Upper lobe of right lung (tissue), 1 donor: ENCODE measurements around the gene GRHL1. TPM values are rescaled to one million over a fixed set of nuclear protein-coding genes. Genes with fewer than 3 reads are reported as not detected.

Source experiments
- ATAC-seq: fragments of 200-7000 bp; cut with Tn5 transposase; one replicate; pipeline ENCODE4 v1.9.1; 2020; ENCODE audit warnings: mild to moderate bottlenecking, moderate library complexity
- DNase-seq: peaks from one replicate; pipeline ENCODE4 v3.0.0-alpha.2; 2020
- H3K27ac ChIP-seq: fragments of 200-600 bp; one replicate; pipeline ENCODE4 v1.8.0; 2022
- H3K27me3 ChIP-seq: fragments of 200-600 bp; one replicate; pipeline ENCODE4 v1.8.0; 2022; ENCODE audit warnings: mild to moderate bottlenecking
- H3K36me3 ChIP-seq: fragments of 200-600 bp; one replicate; pipeline ENCODE4 v1.8.0; 2022
- H3K4me1 ChIP-seq: fragments of 200-600 bp; one replicate; pipeline ENCODE4 v1.8.0; 2022
- H3K4me3 ChIP-seq: fragments of 200-600 bp; one replicate; pipeline ENCODE4 v1.8.0; 2022; ENCODE audit warnings: mild to moderate bottlenecking
- H3K9me3 ChIP-seq: fragments of 200-600 bp; one replicate; pipeline ENCODE4 v1.8.0; 2022
- CTCF ChIP-seq: fragments of 200-600 bp; IDR thresholded peaks from one replicate; pipeline ENCODE4 v1.8.0; 2022; ENCODE audit warnings: antibody characterized with exemption
- intact Hi-C: fragments of 100-400 bp; cut with DNase I; formaldehyde crosslinking; loops from one replicate; pipeline ENCODE4 v1.11.0; 2022
- total RNA-seq: library from RNA; stranded (reverse); fragmentation: NEBNext Ultra II Directional; extraction: Animal tissue kit (Norgen Biotek cat#: 25700); gene quantifications from one replicate; pipeline ENCODE4 v1.2.1, GENCODE V29; 2021
- donor health status: DM: no; HTN: yes; CAD: no; lungs with severe emphysema.

Gene GRHL1
- total RNA-seq, 1 donor from 2014 or later = 2.7 TPM

DNA sequence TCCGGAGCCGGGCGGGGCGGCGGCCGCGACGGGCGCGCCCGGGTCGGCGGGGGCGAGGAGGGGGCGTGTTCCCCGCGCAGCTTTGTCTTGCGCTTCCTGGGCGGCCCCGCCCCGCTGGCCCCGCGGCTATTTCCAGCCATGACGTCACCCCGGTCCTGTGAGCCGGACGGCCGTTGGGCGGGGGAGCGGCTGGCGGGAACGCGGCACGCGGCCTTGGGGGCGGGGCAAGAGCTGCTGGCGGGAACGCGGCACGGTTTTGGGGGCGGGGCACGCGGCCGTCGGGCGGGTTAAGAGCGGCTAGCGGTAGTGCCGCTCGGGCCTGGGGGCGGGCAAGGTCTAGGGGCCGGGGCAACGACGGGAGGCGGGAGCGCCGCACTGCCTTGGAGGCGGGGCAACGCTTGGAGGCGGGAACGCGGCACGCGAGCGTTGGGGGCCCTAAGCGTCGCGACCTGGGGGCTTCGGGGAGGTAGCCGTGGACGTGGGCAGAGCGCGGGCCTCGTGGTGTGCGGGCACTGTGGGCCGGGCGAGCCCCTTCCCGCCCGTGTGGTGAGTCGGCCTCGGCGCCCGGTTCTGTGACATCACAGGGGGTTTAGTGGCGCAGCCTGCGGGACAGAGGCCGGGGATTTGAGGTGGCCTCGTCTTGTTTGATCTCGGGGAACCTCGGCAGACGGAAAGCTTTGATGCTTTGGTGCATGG, 92.6 kb downstream of the GRHL1 start:
- peak overlapping the region; percentile 66 for H3K4me3 ChIP-seq
- peaks cover 50% of the 10 kb centered on the region for H3K4me1 ChIP-seq
- no peaks in the 10 kb centered on the region for H3K27me3 ChIP-seq
- no peaks in the 10 kb centered on the region for H3K9me3 ChIP-seq
- ATAC-seq (peak; percentile 84), DNase-seq (peak; percentile 99)
- intact Hi-C loops = loop anchor here (10.0 kb wide), 1 partner anchor 59 kb away; no protein-coding TSS in a partner anchor
- H3K27ac ChIP-seq = peak overlapping the region; percentile 91
- H3K36me3 ChIP-seq = peaks cover 28% of the 10 kb centered on the region
- TF ChIP-seq CTCF = no peak

GRCh38 chr2:10045561-10046355, 94.3 kb downstream of the GRHL1 start:
- intact Hi-C loops = loop anchor here (5.0 to 10.0 kb wide), 2 partner anchors 61 to 233 kb away; no protein-coding TSS in a partner anchor
- Histone ChIP-seq H3K4me3 (peak overlapping the region; percentile 66), H3K27me3 (no peaks in the 10 kb centered on the region), H3K27ac (no peak overlapping the region), H3K9me3 (no peaks in the 10 kb centered on the region), H3K4me1 (peaks cover 38% of the 10 kb centered on the region), H3K36me3 (peaks cover 45% of the 10 kb centered on the region)
- peak; percentile 67 for DNase-seq
- ATAC-seq = no peak
- no peak for TF ChIP-seq CTCF

DNA sequence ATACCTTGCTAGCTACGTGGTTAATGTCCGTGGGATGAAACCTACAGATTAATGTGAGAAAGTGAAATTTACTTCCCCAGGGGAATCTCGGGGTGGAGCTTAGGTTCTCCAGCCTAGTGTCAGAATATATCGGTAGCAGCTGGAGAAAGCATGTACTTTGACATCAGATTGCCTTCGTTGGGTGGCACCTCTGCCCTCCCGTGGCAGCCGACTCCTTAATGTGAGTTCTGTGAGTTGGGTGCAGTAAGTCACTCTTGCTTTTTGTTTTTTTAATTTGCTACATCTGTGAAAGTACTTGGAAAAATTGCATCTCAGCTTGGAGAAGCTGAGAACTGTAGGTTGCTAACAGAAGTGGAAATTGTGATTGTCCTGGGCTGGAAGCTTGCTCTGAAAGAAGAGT, 95.4 kb downstream of the GRHL1 start:
- no peak overlapping the region for H3K4me3 ChIP-seq
- H3K36me3 ChIP-seq = peaks cover 57% of the 10 kb centered on the region
- intact Hi-C loops = loop anchor here (5.0 to 10.0 kb wide), 2 partner anchors 62 to 235 kb away; no protein-coding TSS in a partner anchor
- TF ChIP-seq CTCF = no peak
- peaks cover 29% of the 10 kb centered on the region for H3K4me1 ChIP-seq
- no peaks in the 10 kb centered on the region for H3K27me3 ChIP-seq
- no peaks in the 10 kb centered on the region for H3K9me3 ChIP-seq
- DNase-seq (no peak), ATAC-seq (no peak)
- H3K27ac ChIP-seq = no peak overlapping the region

DNA sequence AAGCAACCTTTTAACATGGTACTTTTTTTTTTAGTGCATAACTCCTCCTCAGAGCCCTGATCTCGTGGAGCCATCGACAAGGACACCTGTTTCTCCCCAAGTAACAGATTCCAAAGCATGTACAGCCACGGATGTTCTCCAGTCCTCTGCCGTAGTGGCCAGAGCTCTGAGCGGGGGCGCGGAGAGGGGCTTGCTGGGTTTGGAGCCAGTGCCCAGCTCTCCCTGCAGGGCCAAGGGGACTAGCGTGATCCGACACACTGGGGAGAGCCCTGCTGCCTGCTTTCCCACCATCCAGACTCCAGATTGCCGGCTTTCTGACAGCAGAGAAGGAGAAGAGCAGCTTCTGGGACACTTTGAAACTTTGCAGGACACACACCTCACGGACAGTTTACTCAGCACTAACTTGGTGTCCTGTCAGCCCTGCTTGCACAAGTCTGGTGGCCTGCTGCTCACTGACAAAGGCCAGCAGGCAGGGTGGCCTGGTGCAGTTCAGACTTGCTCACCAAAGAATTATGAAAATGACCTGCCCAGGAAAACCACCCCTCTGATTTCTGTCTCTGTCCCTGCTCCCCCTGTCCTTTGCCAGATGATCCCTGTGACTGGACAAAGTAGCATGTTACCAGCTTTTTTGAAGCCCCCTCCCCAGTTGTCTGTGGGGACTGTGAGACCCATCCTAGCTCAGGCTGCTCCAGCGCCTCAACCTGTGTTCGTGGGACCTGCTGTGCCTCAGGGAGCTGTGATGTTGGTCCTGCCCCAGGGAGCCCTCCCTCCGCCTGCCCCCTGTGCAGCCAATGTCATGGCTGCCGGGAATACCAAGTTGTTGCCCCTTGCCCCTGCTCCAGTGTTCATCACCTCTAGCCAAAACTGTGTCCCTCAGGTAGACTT, 96.4 kb downstream of the GRHL1 start:
- Histone ChIP-seq H3K36me3 (peaks cover 66% of the 10 kb centered on the region), H3K4me1 (peaks cover 25% of the 10 kb centered on the region), H3K27ac (no peak overlapping the region), H3K9me3 (no peaks in the 10 kb centered on the region), H3K27me3 (no peaks in the 10 kb centered on the region), H3K4me3 (no peak overlapping the region)
- no peak for ATAC-seq
- DNase-seq = no peak
- no peak for TF ChIP-seq CTCF
- intact Hi-C loops = loop anchor here (5.0 to 10.0 kb wide), 2 partner anchors 63 to 236 kb away; no protein-coding TSS in a partner anchor

GRCh38 chr2:10048501-10049171, 97.1 kb downstream of the GRHL1 start:
- TF ChIP-seq CTCF = peak; percentile 70
- ATAC-seq (no peak), DNase-seq (no peak)
- no peak overlapping the region for H3K27ac ChIP-seq
- H3K27me3 ChIP-seq = no peaks in the 10 kb centered on the region
- intact Hi-C loops = loop anchor here (5.0 to 10.0 kb wide), 2 partner anchors 64 to 236 kb away; no protein-coding TSS in a partner anchor
- peaks cover 74% of the 10 kb centered on the region for H3K36me3 ChIP-seq
- peaks cover 25% of the 10 kb centered on the region for H3K4me1 ChIP-seq
- no peak overlapping the region for H3K4me3 ChIP-seq
- H3K9me3 ChIP-seq = no peaks in the 10 kb centered on the region
